OCI-LY7 (cell line): ENCODE data around the gene BCDIN3D. TPM values are rescaled to one million over a fixed set of nuclear protein-coding genes. Genes with fewer than 3 reads are reported as not detected.

Experiments
- BruUV-seq: library from RNA; stranded (reverse); fragments of 400-500 nt; replicated peaks from 2 replicates; lab custom pipeline; 2021; lab: Mats Ljungman, UMichigan
- CTCF ChIA-PET: fragments of 300-600 bp; sonication (Branson Sonifier 250); formaldehyde crosslinking; loops from one replicate; lab custom pipeline; 2022; ENCODE audit warnings: antibody characterized with exemption; ENCODE audit not compliant: unreplicated experiment; lab: Charles Lee
- POLR2A ChIA-PET: fragments of 300-600 bp; sonication (Branson Sonifier 250); formaldehyde crosslinking; loops from one replicate; lab custom pipeline; 2022; ENCODE audit warnings: antibody characterized with exemption; lab: Charles Lee
- DNase-seq: peaks from one replicate; pipeline ENCODE4 v3.0.0-alpha.2; 2015; ENCODE audit warnings: low spot score
- H2AFZ ChIP-seq: fragments of 200-600 bp; sonication (generic), shearing (Covaris generic); 2 replicates; pipeline ENCODE4 v1.6.1; 2014; ENCODE audit warnings: mild to moderate bottlenecking, antibody characterized with exemption, low read length, moderate library complexity
- H3K27ac ChIP-seq: fragments of 200-600 bp; sonication (generic); 2 replicates; pipeline ENCODE4 v1.5.1; 2014; ENCODE audit warnings: mixed run types, low read depth, mild to moderate bottlenecking, moderate library complexity, low read length, inconsistent platforms; ENCODE audit not compliant: poor library complexity, severe bottlenecking
- H3K36me3 ChIP-seq: fragments of 200-600 bp; sonication (generic); 2 replicates; pipeline ENCODE4 v1.6.1; 2014; ENCODE audit warnings: mild to moderate bottlenecking, antibody characterized with exemption, low read length, moderate library complexity, mixed read lengths; ENCODE audit not compliant: insufficient read depth
- H3K4me1 ChIP-seq: fragments of 200-600 bp; sonication (generic); 2 replicates; pipeline ENCODE4 v1.5.1; 2014; ENCODE audit warnings: mild to moderate bottlenecking, low read length; ENCODE audit not compliant: insufficient read depth, poor library complexity, severe bottlenecking
- H3K4me2 ChIP-seq: fragments of 200-600 bp; sonication (generic); 2 replicates; pipeline ENCODE4 v1.6.1; 2014; ENCODE audit warnings: mild to moderate bottlenecking, low read length
- H3K4me3 ChIP-seq: fragments of 200-600 bp; sonication (generic); 2 replicates; pipeline ENCODE4 v1.5.1; 2014; ENCODE audit warnings: mild to moderate bottlenecking, low read depth, low read length; ENCODE audit not compliant: poor library complexity, severe bottlenecking
- H3K79me2 ChIP-seq: fragments of 200-600 bp; sonication (generic); 2 replicates; pipeline ENCODE4 v1.6.1; 2016; ENCODE audit warnings: low read depth, mild to moderate bottlenecking, low read length, moderate library complexity, mixed read lengths; ENCODE audit not compliant: insufficient read depth
- H3K9me2 ChIP-seq: fragments of 200-600 bp; sonication (generic); 2 replicates; pipeline ENCODE4 v1.6.1; 2016; ENCODE audit warnings: mild to moderate bottlenecking, low read length, mixed read lengths; ENCODE audit not compliant: insufficient read depth
- H3K9me3 ChIP-seq: fragments of 200-600 bp; sonication (generic); 2 replicates; pipeline ENCODE4 v1.6.1; 2014; ENCODE audit warnings: mild to moderate bottlenecking, mixed run types, low read length, mixed read lengths
- H4K20me1 ChIP-seq: fragments of 200-600 bp; sonication (generic); 2 replicates; pipeline ENCODE4 v1.6.1; 2014; ENCODE audit warnings: mild to moderate bottlenecking, antibody characterized with exemption, low read length, moderate library complexity, mixed read lengths; ENCODE audit not compliant: insufficient read depth
- CTCF ChIP-seq: fragments of 200-600 bp; sonication (generic); conservative IDR thresholded peaks from 2 replicates; pipeline ENCODE4 v1.5.1; 2014; ENCODE audit warnings: mild to moderate bottlenecking, antibody characterized with exemption, low read length, moderate library complexity, mixed read lengths
- EZH2phosphoT487 ChIP-seq: fragments of 200-600 bp; sonication (generic); IDR thresholded peaks from 2 replicates; pipeline ENCODE4 v1.6.1; 2018; ENCODE audit warnings: low read depth, borderline replicate concordance, mild to moderate bottlenecking, mixed run types, antibody characterized with exemption, low read length, moderate library complexity, mixed read lengths
- intact Hi-C: fragments of 100-400 bp; cut with micrococcal nuclease; formaldehyde crosslinking; loops from one replicate; pipeline ENCODE4 v1.10.0; 2022; ENCODE audit not compliant: unreplicated experiment
- total RNA-seq, 2 experiments: library from RNA; depleted of rRNA in 1 of 2; stranded (reverse); fragments of >200 nt in 1 of 2; shearing (Covaris generic) in 1 of 2; gene quantifications; 2 replicates each; pipeline ENCODE4 v1.2.3, GENCODE V29; 2014 to 2022

BCDIN3D gene
- total RNA-seq, 2 experiments from 2014 or later: 8.4 to 10.1 TPM

GRCh38 chr12:49803693-49804450 is 39.0 kb downstream of the BCDIN3D start:
- intact Hi-C loops: no loop called here
- no peak for DNase-seq
- Histone ChIP-seq H3K27ac (no peak overlapping the region), H3K9me2 (no peaks in the 10 kb centered on the region), H3K4me1 (no peaks in the 10 kb centered on the region), H3K4me2 (no peak overlapping the region), H3K79me2 (no peaks in the 10 kb centered on the region), H2AFZ (no peak overlapping the region), H3K9me3 (no peaks in the 10 kb centered on the region), H3K36me3 (0 out of 2 replicates have a peak, but pooled peaks cover 3% of the 10 kb centered on the region), H4K20me1 (no peaks in the 10 kb centered on the region), H3K4me3 (no peak overlapping the region)
- TF ChIP-seq EZH2phosphoT487: no peak
- no peak for TF ChIP-seq CTCF
- ChIA-PET CTCF (no interaction called here), POLR2A (interaction anchor here (0.6 kb wide), 2 partner anchors 14 to 36 kb away, joined by 4 to 5 read pairs; no protein-coding TSS in a partner anchor)
- BruUV-seq: no TSS peak

GRCh38 chr12:49801141-49802063 is 41.5 kb downstream of the BCDIN3D start:
- POLR2A ChIA-PET: interaction anchor here (0.7 kb wide), 1 partner anchor 1346 kb away, joined by 3 read pairs; no protein-coding TSS in a partner anchor
- H3K27ac ChIP-seq: no peak overlapping the region
- peaks cover 3% of the 10 kb centered on the region; the same call in 1 of the 2 replicates for H3K36me3 ChIP-seq
- TF ChIP-seq EZH2phosphoT487 (no peak), CTCF (no peak)
- BruUV-seq: no TSS peak
- no peak overlapping the region for H3K4me2 ChIP-seq
- H3K4me1 ChIP-seq: no peaks in the 10 kb centered on the region
- no peaks in the 10 kb centered on the region for H3K9me2 ChIP-seq
- H4K20me1 ChIP-seq: no peaks in the 10 kb centered on the region
- H3K79me2 ChIP-seq: no peaks in the 10 kb centered on the region
- H3K4me3 ChIP-seq: no peak overlapping the region
- no peak for DNase-seq
- intact Hi-C loops: no loop called here
- no peak overlapping the region for H2AFZ ChIP-seq
- no peaks in the 10 kb centered on the region for H3K9me3 ChIP-seq
- CTCF ChIA-PET: no interaction called here
